Esophagus squamous epithelium (tissue), 5 donors: ENCODE data around the gene TKTL1. TPM values are rescaled to one million over a fixed set of nuclear protein-coding genes. Genes with fewer than 3 reads are reported as not detected.

Experiments used
- DNase-seq: peaks from one replicate; lab custom pipeline; 2025; lab: John Stamatoyannopoulos, UW
- H3K27ac ChIP-seq, 4 donors: fragments of 200-600 bp; sonication (generic); one replicate each; pipeline ENCODE4 v1.5.1; 2016 to 2019; ENCODE audit warnings: mild to moderate bottlenecking in 1 of 4
- H3K27me3 ChIP-seq, 4 donors: fragments of 200-600 bp; sonication (generic); 1 replicate in 3 of 4; 2 replicates in 1 of 4; pipeline versions ENCODE4 v1.5.1 to v1.6.0; 2017 to 2021; ENCODE audit warnings: antibody characterized with exemption in 1 of 4
- H3K36me3 ChIP-seq, 3 donors: fragments of 200-600 bp; sonication (generic); one replicate each; pipeline ENCODE4 v1.5.1; 2016 to 2019
- H3K4me1 ChIP-seq, 3 donors: fragments of 200-600 bp; sonication (generic); one replicate each; pipeline ENCODE4 v1.5.1; 2017 to 2019
- H3K4me3 ChIP-seq, 4 donors: fragments of 200-600 bp; sonication (generic); 1 replicate in 3 of 4; 2 replicates in 1 of 4; pipeline ENCODE4 v1.5.1; 2016 to 2019; ENCODE audit warnings: mild to moderate bottlenecking in 2 of 4, moderate library complexity in 1 of 4
- H3K9me3 ChIP-seq, 3 donors: fragments of 200-600 bp; sonication (generic); one replicate each; pipeline ENCODE4 v1.5.1; 2016 to 2019
- POLR2A ChIP-seq, 4 donors: fragments of 450-650 bp; IDR thresholded peaks; one replicate each; pipeline ENCODE4 v1.6.1; 2017; ENCODE audit warnings: antibody characterized with exemption in 4 of 4, mild to moderate bottlenecking in 4 of 4, moderate library complexity in 3 of 4
- WGBS, 2 donors: methylation state at CpG; one replicate each; pipeline ENCODE4 v1.1.5; 2018; 5-methylcytosine and 5-hydroxymethylcytosine counted together
- intact Hi-C: fragments of 100-400 bp; cut with DNase I; formaldehyde crosslinking; loops from one replicate; pipeline ENCODE4 v1.15.0; 2022
- total RNA-seq, 4 donors: library from RNA; depleted of rRNA; stranded (reverse); fragments of >200 nt; gene quantifications; one replicate each; pipeline ENCODE4 v1.1.0, GENCODE V29; 2016
- TF ChIP-seq, protein P1 (sequence below), 6 experiments: fragments of 450-650 bp in 4 of 6; fragments of 200-600 bp in 2 of 6; sonication (generic) in 2 of 6; IDR thresholded peaks; one replicate each; pipeline ENCODE4 v1.5.1; 2016 to 2019; ENCODE audit warnings: antibody characterized with exemption in 6 of 6, mild to moderate bottlenecking in 4 of 6, moderate library complexity in 4 of 6
- donor health status: DM: yes; HTN: yes; CAD: no.

Gene TKTL1
- total RNA-seq, 4 donors from 2014 or later = not detected

DNA sequence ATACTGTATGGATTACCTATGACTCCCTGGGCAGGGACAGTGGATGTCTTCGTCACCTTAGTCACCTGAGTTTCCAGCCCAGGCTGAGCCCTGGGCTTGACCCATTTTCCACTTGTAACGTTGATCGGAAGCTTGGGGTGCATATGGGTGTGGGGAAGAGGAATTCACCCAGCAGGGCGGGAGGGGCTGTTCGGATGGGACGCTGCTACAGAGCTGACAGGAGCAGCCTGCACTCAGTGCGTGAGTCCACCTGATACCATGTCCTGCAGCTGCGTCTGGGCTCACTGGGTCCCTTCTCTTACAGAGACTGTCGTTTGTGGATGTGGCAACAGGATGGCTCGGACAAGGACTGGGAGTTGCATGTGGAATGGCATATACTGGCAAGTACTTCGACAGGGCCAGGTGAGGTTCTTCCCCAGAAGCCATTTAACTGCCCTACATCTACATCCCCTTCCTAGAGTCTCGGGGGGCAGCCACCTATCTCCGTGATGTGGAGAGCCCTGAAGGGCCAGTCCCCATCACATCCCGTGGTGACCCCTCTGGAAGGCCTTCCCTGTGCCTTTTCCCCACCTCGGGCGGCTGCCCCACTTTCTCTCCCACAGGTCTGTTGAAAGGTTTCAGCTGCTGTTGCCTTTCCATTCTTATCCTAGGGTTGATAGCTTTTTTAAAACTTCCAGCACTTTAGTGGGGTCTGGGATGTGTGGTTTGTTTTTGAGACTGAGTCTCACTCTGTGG is 13.6 kb downstream of the TKTL1 start:
- no peak for DNase-seq
- no peaks in the 10 kb centered on the region for H3K27me3 ChIP-seq
- TF ChIP-seq, protein P1, sequence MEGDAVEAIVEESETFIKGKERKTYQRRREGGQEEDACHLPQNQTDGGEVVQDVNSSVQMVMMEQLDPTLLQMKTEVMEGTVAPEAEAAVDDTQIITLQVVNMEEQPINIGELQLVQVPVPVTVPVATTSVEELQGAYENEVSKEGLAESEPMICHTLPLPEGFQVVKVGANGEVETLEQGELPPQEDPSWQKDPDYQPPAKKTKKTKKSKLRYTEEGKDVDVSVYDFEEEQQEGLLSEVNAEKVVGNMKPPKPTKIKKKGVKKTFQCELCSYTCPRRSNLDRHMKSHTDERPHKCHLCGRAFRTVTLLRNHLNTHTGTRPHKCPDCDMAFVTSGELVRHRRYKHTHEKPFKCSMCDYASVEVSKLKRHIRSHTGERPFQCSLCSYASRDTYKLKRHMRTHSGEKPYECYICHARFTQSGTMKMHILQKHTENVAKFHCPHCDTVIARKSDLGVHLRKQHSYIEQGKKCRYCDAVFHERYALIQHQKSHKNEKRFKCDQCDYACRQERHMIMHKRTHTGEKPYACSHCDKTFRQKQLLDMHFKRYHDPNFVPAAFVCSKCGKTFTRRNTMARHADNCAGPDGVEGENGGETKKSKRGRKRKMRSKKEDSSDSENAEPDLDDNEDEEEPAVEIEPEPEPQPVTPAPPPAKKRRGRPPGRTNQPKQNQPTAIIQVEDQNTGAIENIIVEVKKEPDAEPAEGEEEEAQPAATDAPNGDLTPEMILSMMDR (IDR thresholded peaks at IDR 0.05) = no peak
- TF ChIP-seq POLR2A (IDR thresholded peaks at IDR 0.05) = no peak
- no peaks in the 10 kb centered on the region for H3K4me1 ChIP-seq
- H3K9me3 ChIP-seq = no peaks in the 10 kb centered on the region
- intact Hi-C loops = no loop called here
- no peak overlapping the region for H3K27ac ChIP-seq
- no peaks in the 10 kb centered on the region for H3K36me3 ChIP-seq
- WGBS, 2 donors = 60 to 82% methylated on average over 1 to 14 of the region's 16 CpGs
- H3K4me3 ChIP-seq = no peak overlapping the region

DNA sequence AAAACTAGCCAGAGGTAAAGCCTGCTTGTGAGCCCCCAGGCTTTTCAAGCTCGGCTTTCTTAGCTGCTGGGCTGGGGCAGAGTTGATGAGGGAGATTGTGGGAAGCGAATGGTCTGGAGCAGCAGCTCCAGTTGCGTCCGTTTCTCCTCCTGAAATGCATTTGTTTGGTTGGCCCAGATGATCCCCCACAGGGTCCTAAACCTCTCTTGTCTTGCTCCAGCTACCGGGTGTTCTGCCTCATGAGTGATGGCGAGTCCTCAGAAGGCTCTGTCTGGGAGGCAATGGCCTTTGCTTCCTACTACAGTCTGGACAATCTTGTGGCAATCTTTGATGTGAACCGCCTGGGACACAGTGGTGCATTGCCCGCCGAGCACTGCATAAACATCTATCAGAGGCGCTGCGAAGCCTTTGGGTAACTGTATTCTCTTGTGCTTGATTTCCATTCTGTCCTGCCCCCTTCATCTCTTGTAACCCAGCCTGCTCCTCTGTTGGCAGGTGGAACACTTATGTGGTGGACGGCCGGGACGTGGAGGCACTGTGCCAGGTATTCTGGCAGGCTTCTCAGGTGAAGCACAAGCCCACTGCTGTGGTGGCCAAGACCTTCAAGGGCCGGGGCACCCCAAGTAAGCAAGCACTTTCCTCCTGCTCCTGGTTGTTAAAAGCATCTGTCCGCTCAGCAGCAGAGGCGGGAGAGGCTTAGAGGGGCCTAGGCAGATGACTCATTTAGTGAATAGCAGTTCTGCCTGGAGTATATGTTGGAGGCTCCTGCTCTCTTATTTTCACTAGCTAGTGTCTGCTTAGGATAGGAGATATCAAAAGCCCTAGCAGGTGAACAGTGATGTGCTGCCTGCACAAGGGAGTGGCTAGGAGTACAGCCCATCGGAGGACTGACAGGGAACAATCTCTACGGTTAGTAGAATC is 15.3 kb downstream of the TKTL1 start:
- H3K36me3 ChIP-seq = no peaks in the 10 kb centered on the region
- no peak for DNase-seq
- intact Hi-C loops = no loop called here
- WGBS, 2 donors = 72 to 80% methylated on average over 1 to 10 of the region's 19 CpGs
- no peak overlapping the region for H3K27ac ChIP-seq
- TF ChIP-seq POLR2A (IDR thresholded peaks at IDR 0.05) = no peak
- TF ChIP-seq, protein P1 (IDR thresholded peaks at IDR 0.05) = no peak
- H3K27me3 ChIP-seq = no peaks in the 10 kb centered on the region
- no peaks in the 10 kb centered on the region for H3K4me1 ChIP-seq
- no peaks in the 10 kb centered on the region for H3K9me3 ChIP-seq
- H3K4me3 ChIP-seq = no peak overlapping the region

DNA sequence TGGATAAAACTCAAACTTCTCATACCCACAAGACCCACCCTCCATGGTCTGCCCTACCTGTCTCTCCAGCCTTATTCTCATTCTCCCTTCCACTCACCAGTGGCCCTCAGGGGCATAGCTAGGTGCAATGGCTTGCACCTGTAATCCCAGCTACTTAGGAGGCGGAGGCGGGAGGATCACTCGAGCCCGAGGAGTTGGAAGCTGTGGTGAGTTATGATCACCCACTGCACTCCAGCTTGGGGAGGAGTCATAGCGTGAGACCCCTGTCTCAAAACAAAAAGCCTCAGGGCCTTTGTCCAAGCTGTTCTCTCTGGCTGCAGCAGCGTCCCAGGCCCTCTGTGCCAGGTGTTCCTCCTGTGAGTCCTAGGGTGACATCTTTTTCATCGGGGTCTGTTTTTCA is 16.5 kb downstream of the TKTL1 start:
- TF ChIP-seq, protein P1 (IDR thresholded peaks at IDR 0.05) = no peak
- TF ChIP-seq POLR2A (IDR thresholded peaks at IDR 0.05) = no peak
- intact Hi-C loops = no loop called here
- DNase-seq = no peak
- H3K4me1 ChIP-seq = no peaks in the 10 kb centered on the region
- no peaks in the 10 kb centered on the region for H3K9me3 ChIP-seq
- H3K36me3 ChIP-seq = no peaks in the 10 kb centered on the region
- 73 to 76% methylated on average over 5 to 7 of the region's 7 CpGs for WGBS, 2 donors
- H3K27me3 ChIP-seq = no peaks in the 10 kb centered on the region
- H3K27ac ChIP-seq = no peak overlapping the region
- H3K4me3 ChIP-seq = no peak overlapping the region

DNA sequence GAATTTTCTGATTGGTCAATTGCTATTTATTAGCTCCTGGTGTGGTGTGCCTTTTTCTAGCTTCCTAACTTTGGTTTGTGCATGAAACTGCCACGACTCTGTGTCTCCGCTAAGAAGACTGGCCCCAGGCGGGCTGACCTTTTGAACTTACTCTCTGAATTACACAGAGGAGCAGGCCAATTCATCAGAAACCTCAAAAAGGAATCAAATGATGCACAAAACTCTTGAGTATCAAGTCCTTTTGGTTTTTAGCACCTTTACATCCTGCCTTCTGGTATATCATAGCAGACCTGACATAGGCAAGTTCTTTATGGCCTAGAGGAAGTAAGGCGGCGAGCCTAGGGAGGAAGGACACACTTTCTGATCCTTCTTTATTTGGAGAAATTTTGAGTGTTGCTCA is 17.6 kb downstream of the TKTL1 start:
- intact Hi-C loops = no loop called here
- Histone ChIP-seq H3K27ac (no peak overlapping the region), H3K4me1 (no peaks in the 10 kb centered on the region), H3K9me3 (no peaks in the 10 kb centered on the region), H3K27me3 (no peaks in the 10 kb centered on the region), H3K36me3 (no peaks in the 10 kb centered on the region), H3K4me3 (no peak overlapping the region)
- 54 to 100% methylated on average over 2 to 5 of the region's 5 CpGs for WGBS, 2 donors
- DNase-seq = no peak
- TF ChIP-seq POLR2A (IDR thresholded peaks at IDR 0.05) = no peak

DNA sequence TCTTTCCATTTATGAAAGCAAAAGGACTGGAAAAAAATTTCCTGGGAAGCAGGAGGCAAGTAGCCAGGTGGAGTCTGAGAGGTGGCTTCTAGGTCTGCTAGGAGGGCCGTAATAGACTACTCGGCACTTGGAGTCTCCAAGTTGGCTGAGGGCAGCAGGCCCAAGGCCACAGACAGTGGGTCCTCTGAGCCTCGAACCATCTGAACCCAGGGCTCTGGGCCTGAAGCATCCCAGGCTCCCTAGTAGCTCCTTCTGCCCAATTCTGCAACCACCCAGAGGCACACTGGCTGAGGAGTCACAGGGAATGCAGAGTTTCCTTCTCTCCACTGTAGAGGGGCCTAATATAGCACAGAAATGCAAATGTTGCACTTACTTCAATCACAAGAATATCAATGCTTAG is 19.8 kb downstream of the TKTL1 start:
- DNase-seq = no peak
- intact Hi-C loops = no loop called here
- no peak overlapping the region for H3K27ac ChIP-seq
- H3K4me3 ChIP-seq = no peak overlapping the region
- no peaks in the 10 kb centered on the region for H3K9me3 ChIP-seq
- no peak for TF ChIP-seq POLR2A (IDR thresholded peaks at IDR 0.05)
- TF ChIP-seq, protein P1 (IDR thresholded peaks at IDR 0.05) = no peak
- 87% methylated on average over 3 of the region's 3 CpGs; no CpG with 5 or more reads in 1 of the 2 donors for WGBS, 2 donors
- H3K27me3 ChIP-seq = no peaks in the 10 kb centered on the region
- no peaks in the 10 kb centered on the region for H3K4me1 ChIP-seq
- H3K36me3 ChIP-seq = no peaks in the 10 kb centered on the region
